ENCODE data around the gene SPSB2.
"Not testable (repeated sequence)": the region's sequence is repeated elsewhere in the genome, so short reads cannot be mapped to it uniquely, and the experiment has no call there.

Gene SPSB2

DNA sequence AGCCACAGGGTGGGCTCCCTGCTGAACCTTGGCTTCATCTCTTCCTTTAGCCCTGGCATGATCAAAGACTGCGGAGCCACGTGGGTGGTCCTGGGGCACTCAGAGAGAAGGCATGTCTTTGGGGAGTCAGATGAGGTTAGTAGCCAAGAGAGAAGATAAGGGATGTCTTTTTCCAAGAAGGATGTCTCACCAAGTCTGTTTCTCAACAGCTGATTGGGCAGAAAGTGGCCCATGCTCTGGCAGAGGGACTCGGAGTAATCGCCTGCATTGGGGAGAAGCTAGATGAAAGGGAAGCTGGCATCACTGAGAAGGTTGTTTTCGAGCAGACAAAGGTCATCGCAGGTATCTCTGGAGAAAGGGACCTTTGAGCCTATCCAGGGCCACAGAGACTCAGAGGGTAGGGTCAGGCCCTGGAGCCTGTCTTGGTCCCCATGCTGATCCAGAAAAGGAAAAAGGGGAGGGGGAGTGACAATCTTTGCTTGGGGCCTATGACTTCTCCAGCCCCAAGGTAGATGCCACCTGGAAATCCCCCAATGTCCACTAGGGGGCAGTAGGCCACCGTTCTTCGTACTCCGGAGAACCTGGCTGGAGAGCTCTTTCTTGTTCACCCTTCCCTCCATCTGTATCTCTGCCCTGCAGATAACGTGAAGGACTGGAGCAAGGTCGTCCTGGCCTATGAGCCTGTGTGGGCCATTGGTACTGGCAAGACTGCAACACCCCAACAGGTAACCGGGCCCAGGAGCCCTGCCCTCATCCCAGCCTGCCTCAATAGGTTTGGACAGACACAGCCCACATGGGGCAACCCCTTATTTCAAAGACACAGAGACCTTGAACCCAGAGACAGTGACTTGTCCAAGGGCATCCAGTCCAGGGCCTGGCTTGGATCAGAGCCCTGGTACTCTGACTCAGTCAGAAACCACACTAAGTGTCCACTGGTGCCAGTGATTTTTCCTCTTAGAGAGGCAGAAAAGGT is 3.8 kb downstream of the SPSB2 start:
- DNase-seq = peak; percentile 87

DNA sequence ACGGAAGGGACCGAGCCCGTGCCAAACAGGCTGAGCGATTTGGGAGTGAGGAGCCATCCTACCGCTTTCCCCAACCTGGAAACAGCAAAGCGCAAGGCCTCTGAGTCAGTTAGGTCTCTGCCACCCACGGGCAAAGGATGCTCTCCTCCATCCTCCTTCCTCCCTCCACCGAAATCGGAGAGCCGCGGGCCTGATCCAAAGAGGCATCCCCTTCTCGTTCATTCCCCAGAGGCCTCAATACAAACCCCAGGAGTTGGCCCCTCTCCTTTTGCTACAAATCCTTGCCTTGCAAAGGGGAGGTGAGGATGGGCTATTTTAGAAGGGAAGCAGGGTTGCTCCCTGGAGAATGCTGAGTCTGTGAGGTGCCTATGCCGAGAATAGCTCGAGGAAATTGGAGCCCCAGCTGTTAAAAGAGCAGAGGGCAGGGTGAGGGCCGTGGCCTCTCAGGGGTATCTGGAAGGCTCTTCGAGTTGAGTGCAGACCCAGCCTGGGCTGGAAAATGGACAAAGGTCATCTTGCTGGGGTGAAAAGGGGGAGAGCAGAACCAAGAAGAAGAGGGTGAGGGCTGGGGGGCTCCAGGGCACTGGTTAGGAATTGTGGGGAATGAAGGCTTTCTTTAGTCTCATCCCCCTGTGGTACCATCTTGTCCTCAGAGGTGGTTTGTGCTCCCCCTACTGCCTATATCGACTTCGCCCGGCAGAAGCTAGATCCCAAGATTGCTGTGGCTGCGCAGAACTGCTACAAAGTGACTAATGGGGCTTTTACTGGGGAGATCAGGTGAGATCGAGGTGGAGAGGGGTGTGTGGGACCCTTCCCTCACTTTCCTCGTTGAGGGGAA is 4.7 kb downstream of the SPSB2 start:
- DNase-seq = peak; percentile 35

DNA sequence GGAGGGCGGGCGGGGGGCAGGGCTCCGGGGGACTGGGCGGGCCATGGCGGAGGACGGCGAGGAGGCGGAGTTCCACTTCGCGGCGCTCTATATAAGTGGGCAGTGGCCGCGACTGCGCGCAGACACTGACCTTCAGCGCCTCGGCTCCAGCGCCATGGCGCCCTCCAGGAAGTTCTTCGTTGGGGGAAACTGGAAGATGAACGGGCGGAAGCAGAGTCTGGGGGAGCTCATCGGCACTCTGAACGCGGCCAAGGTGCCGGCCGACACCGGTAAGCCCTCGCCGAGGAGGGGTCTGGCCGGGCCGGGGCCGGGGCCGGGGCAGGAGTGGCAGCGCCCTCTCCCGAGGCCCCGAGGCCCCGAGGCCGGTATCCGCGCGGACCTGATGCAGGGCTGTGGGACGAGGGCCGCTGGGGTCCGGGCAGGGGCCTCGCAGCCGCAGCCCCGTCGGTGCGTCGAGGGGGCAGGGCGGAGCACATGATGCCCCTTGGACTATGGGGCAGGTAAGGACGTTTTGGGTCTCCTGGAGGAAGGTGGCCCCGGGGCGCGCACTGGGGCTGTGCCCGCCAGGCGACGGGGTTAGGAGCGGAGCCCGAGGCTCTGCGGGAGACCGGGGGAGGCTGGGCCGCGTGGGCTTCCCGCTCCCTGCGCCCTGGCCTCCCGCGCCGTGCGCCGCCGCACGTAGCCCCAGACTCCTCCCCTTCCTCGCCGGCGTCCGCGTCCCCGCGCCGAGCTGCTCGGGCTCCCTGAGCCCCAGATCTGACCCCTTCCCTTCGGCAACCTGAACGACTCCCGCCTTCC is 5.5 kb downstream of the SPSB2 start, which contains the start of gene TPI1:
TPI1 (plus strand) TSS at position 119 of the 798 bp plus-strand sequence; CDS start at position 155, 36 bp downstream.
- DNase-seq = peak; percentile 90

DNA sequence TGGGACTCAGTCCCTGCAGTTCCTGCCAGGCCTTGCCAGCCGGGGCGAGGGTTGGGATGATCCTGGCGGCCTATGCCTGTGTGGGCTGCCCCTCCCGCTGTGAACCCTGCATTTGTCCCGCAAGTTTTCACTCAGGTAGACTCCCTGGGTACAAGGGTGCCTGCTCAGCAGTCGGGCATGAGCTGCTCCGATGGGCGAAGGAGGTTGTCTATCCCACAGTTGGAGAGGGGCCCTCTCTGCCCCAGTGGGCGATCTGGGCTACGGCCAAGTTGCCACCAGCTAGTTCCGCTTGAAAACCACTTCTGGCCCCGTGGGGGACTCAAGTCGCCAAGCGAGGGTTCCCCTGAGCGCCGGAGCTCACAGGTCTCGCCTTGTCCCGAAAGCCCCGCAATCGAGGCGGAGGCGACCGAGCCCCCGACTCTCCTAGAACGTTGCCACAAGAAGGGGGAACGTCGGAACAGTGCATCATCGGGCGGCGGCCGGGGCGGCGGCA is 6.1 kb downstream of the SPSB2 start:
- no peak for DNase-seq

DNA sequence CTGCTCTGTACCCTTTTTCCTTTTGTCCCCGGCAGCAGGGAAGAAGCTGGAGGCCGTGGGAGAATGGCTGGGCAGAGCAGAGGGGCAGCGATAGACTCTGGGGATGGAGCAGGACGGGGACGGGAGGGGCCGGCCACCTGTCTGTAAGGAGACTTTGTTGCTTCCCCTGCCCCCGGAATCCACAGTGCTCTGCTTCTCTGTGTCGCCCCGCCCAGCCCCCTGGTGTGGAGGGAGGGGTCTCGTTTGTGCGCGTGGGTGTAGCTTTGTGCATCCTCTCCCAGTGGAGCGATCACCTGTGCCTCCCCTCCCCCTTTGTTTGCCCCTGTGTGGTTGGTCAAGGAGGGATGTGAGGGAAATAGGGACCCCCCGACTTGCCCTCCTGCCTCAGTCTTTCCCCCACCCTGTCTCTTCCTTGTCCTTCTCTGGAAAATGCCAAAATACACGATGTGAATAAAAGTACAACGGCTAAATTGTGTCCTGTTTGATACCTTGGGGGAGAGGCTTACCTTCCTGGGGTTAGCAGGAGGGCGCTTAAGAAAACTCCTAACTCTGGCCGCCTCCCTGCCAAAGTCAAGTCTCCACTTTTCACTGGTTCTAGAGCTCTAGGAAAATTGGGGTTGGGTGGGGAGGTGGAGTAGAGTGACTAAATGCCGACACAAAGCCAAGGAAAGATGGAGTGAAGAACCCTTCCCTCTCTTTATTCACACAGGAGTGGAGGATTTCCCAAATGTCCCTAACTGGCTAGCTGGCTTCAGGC is 6.8 kb downstream of the SPSB2 start:
- no peak for DNase-seq

DNA sequence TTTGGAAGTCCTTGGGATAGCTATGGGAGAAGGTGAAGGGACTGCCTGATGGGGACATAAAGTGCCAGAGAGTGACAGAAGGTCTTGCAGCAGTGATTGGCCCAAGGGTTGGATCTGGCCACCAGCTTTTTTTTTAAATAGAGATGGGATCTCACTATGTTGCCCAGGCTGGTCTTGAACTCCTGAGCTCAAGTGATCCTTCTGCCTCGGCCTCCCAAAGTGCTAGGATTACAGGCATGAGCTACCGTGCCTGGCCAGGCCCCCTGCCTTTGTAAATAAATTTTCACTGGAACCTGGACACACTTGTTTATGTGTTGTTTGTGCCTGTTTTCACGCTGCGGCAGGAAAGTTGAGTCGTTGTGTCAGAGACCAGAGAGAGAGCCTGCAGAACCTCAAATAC is 7.8 kb downstream of the SPSB2 start:
- not testable (repeated sequence) for DNase-seq

DNA sequence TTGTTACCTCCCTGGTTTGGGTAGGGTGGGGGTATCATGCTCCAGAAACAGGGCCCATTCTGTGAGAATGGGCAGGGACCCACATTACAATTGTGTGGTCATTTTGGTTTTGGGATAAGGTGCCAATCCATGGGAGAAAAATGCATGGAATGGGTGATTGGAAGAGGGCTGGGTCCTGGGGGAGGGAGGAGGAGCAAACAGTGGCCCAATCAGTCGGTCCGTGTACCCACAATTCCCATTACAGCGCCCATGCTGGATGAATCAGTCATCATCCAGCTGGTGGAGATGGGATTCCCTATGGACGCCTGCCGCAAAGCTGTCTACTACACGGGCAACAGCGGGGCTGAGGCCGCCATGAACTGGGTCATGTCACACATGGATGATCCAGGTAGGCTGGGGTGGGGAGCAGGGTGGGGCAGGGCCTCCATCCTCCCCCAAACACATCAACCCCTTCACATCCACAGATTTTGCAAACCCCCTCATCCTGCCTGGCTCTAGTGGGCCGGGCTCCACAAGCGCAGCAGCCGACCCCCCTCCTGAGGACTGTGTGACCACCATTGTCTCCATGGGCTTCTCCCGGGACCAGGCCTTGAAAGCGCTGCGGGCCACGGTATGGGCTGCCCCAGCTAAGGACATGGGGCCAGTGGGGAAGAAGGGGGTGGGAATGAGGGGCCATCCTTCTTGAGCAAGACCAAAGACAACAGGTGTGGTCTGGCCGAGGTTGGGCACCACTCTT is 9.3 kb downstream of the SPSB2 start:
- DNase-seq = no peak

DNA sequence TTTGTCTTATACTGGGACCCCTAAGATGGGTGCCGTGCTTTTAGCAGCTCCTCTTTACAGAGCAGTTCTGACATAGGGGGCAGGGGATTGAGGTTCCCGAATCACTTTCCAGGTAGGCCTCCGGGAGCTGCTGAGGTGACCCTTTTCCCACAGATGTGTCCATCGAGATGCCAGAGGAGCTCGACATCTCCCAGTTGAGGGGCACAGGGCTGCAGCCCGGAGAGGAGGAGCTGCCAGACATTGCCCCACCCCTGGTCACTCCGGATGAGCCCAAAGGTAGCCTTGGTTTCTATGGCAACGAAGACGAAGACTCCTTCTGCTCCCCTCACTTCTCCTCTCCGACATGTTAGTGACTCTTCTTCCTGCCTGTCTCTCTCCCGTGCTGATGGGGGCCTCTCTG is 10.1 kb downstream of the SPSB2 start:
- no peak for DNase-seq

DNA sequence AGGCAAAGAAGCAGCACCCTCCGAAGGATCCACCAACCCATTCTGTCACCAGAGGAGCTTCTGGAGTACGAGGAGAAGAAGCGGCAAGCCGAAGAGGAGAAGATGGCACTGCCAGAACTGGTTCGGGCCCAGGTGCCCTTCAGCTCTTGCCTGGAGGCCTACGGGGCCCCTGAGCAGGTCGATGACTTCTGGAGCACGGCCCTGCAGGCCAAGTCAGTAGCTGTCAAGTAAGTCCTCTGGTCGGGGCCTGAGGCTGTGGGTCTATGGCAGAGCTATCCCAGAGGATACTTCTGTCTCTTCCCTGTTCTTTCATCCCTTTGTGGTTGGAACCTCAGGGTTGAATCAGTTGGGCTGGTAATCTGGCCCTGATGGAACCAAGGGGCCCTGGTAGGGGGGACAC is 11.7 kb downstream of the SPSB2 start:
- DNase-seq = no peak

DNA sequence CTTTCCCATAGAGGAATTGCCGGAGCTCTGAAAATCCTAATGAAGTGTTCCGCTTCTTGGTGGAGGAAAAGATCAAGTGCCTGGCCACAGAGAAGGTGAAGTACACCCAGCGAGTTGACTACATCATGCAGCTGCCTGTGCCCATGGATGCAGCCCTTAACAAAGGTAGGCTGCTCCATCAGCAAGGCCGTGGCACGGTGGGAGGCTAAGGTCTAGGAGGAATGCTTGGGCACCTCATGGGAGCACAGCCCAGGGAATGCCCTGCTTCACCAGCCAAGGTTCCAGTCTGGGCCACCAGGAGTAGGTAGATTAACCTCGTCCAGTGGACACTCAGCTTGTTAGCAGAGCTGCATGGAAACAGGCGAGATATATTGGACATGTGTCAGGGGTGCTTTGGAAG is 12.2 kb downstream of the SPSB2 start:
- no peak for DNase-seq

DNA sequence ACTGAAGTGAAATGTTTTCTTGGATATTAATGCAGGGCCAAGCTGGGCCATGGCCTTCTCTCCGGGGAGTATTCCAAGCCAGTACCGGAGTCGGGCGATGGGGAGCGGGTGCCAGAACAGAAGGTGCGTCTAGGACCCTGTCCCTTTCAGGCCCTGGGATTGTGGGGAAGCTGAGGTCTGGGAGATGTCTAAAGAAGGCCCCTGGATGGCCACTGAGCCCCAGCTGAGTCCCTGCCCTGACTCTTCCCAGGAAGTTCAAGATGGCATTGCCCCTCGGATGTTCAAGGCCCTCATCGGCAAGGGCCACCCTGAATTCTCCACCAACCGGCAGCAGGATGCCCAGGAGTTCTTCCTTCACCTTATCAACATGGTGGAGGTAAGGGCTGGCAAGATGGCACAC is 13.0 kb downstream of the SPSB2 start:
- DNase-seq = no peak

DNA sequence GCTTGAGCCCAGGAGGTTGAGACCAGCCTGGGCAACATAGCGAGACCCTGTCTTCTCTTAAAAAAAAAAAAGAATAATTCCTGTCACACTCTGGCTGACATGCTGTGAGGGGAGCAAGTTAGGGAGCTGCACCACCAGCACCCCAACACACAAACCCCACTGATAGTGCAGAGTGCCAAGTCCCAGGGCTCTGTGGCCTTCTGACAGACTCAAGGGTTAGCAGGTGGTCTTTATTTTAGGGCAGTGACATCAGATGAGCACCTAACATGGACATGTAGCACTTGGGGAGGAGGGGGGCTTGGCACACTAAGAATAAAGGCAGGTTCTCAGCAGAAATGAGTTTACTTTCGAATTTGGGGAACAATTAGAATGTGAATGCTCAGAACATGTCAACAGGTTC is 14.3 kb downstream of the SPSB2 start:
- DNase-seq = no peak

DNA sequence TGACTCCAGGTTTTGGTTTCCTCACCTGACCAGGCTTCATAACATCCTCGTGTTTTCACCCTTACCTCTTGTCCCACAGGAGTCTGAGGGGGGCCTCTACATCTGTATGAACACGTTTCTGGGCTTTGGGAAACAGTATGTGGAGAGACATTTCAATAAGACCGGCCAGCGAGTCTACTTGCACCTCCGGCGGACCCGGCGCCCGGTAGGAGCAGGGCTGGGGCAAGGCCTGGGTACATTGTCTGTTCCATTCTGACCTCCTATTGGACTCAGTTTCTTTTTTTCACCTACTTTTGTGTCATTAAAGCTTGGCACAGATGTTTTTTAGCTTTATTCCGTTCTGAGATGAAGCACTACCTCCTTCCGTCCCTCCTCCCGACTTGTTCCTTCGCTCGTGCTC is 17.8 kb downstream of the SPSB2 start:
- no peak for DNase-seq

DNA sequence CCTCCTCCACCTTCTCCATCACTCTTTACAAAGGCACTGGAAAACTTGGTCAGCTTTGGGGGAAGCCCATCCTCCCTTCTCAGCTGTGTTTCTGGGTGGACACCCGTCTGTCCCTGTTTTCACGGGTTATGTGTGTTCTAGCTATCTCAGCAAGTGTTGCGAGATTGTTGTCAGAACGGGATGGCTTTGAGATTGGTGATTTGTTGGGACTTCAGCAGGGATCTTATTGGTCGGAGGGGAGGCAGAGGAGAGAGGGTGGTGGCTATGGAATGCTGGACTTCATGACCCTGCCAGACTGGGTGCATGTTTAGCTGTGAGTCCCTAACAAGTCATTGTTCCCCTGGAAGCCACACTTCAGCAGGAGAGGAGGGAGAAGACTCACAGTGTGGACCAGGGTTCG is 19.1 kb downstream of the SPSB2 start:
- no peak for DNase-seq

DNA sequence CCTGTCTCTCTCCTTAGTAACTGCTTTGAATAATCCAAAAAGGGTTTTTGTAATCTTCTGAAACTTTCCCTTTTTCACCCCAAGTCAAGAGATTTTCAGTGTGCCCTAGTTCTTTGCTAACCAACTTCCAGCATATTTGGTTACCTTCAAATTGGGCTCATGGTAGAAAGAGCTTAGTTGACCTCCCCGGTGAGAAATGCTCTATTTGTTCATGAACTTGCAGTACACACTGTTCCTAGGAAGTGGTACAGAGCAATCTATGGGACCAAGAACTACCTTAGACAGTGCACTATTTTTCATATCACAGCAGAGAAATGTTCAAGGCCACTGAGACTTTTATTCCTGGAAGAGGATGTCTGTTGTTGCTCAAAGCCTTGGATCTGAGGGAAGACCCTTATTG is 19.5 kb downstream of the SPSB2 start:
- no peak for DNase-seq

DNA sequence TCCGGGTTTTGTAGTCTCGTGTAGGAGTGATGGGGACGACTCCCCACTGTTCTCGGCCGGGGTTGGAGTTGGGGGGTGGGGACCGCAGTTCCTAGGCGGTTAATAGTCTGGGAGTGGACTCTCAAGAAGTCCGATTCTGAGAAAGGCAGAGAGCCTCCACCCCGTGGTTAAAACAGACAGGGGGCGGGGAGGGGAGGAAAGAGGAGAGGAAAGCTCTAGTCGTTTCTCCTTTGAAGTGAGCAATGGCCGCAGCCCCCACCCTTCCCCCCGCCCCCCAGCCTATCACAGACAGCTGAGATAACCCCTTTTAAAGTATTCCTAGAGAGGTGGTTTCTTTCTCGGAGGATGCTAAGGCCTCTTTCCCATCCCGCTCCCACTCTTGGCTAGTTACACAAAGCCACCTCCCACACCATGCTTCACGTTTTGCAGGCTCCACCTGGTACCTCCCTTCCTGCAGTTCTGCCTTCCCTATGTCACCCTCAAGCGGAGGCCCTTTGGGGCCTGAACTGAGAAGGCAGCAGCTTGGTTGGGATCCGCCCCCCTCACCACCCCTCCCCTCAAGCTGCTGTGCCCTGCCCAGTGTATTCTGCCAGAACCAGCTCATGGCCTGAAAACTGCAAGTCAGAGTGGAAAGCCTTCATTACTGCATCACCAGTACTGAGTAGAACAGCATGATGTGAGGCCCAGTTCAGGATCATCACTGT is 20.3 kb downstream of the SPSB2 start:
- DNase-seq = peak; percentile 86

DNA sequence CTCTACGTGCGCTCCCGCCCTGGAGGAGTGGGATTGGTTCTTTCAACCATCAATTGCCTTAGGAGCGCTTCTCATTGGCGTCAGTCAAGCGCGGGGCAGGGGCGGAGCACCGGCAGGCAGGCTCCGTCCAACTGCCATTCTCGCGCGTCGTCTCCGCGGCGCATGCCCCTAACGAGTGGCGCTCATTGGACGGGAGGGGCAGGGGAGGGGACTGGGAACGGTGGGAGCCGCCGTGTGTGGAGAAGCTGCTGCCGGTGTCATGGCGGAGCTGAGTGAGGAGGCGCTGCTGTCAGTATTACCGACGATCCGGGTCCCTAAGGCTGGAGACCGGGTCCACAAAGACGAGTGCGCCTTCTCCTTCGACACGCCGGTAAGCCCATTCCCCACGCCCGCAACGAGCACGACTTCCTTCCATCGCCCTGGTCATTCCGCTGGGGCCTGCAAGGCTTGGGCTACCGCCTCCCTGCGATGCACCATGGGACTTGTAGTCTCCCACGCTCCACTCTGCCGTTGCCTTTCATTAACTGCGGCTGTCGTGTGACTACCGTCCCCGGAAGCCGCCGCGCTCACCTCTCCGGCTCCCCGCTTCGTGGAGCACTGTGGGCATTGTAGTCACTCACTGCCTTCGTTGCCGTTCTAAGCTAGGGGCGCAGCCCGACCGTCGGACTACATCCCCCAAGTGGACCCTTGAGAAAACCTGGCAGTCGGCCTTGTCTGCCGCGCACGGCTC is 21.0 kb downstream of the SPSB2 start, which contains the start of gene USP5:
USP5 (plus strand) TSS at position 230 of the 730 bp plus-strand sequence; CDS start at position 260, 30 bp downstream.
- DNase-seq = peak; percentile 100

DNA sequence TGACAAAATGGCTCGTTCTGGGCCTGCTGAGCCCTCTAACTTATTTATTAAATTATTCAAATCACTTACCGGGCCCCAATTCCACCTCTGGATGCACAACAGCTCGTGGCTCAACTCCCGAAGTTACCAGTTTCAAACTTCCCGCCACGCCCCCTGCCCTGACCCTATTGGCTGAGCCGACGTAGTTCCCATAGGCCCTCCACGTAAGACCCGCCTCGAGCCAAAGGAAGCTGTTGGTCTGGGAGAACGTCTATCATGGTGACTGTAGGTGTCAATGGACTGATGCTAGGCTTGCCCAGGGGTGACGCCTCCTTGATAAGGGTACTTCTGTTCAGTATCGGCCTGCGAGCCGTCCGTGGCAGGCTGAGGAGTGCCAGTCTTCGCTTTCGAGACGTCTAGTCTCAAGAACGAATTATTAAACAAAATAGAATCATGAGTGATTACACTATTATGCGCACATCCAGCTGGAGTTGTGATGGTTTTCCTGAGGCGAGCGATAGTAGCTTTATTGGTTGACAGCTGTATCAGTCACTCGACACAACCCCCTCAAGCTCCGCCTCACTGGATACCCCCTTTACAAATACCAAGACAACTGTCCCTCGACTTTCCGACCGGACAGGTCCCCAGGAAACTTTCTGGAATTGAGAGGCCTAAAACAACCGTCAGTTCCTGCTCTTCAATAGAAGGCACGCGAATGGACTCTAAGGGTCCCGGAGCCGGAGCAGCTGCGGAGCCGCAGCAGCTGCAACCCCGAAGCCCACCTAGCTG is 21.8 kb downstream of the SPSB2 start, which contains the start of gene CDCA3:
CDCA3 (minus strand) TSS at position 134 of the 768 bp plus-strand sequence. CDS start 334 bp downstream, outside the sequence.
- peak; percentile 98 for DNase-seq

DNA sequence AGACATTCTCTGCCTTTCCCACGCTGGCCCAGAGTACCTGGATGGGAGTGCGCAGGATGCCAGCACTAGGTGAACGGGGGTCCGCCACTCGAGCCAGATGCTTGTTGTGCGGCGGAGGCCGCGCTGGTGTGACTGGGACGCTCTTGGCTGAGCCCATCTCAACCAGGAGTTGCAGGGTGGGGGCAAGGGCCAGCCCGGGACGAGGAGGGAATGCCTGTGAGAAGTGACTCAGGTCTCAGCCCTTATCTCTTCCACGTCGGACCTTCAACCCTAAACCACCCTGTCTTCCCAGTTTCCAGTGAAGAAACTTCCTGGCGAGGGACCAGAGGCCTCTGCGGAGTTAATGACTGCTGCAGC is 22.3 kb downstream of the SPSB2 start:
- DNase-seq = no peak

Measured in activated CD4-positive, alpha-beta T cell treated with anti-CD3 and anti-CD28 coated beads, Interleukin-10, Interleukin-2, amounts not matched to agents 100 ng/mL and 50 ng/mL, durations not matched to agents 16 hours and 8 hours (primary cell).